Esophagus squamous epithelium (tissue), 5 donors: ENCODE data around the gene NFKBIZ. TPM values are rescaled to one million over a fixed set of nuclear protein-coding genes. Genes with fewer than 3 reads are reported as not detected.

Source experiments
- DNase-seq: peaks from one replicate; lab custom pipeline; 2025; lab: John Stamatoyannopoulos, UW
- H3K27ac ChIP-seq, 4 donors: fragments of 200-600 bp; sonication (generic); one replicate each; pipeline ENCODE4 v1.5.1; 2016 to 2019; ENCODE audit warnings: mild to moderate bottlenecking in 1 of 4
- H3K27me3 ChIP-seq, 4 donors: fragments of 200-600 bp; sonication (generic); 1 replicate in 3 of 4; 2 replicates in 1 of 4; pipeline versions ENCODE4 v1.5.1 to v1.6.0; 2017 to 2021; ENCODE audit warnings: antibody characterized with exemption in 1 of 4
- H3K36me3 ChIP-seq, 3 donors: fragments of 200-600 bp; sonication (generic); one replicate each; pipeline ENCODE4 v1.5.1; 2016 to 2019
- H3K4me1 ChIP-seq, 3 donors: fragments of 200-600 bp; sonication (generic); one replicate each; pipeline ENCODE4 v1.5.1; 2017 to 2019
- H3K4me3 ChIP-seq, 4 donors: fragments of 200-600 bp; sonication (generic); 1 replicate in 3 of 4; 2 replicates in 1 of 4; pipeline ENCODE4 v1.5.1; 2016 to 2019; ENCODE audit warnings: mild to moderate bottlenecking in 2 of 4, moderate library complexity in 1 of 4
- H3K9me3 ChIP-seq, 3 donors: fragments of 200-600 bp; sonication (generic); one replicate each; pipeline ENCODE4 v1.5.1; 2016 to 2019
- POLR2A ChIP-seq, 4 donors: fragments of 450-650 bp; IDR thresholded peaks; one replicate each; pipeline ENCODE4 v1.6.1; 2017; ENCODE audit warnings: antibody characterized with exemption in 4 of 4, mild to moderate bottlenecking in 4 of 4, moderate library complexity in 3 of 4
- WGBS, 2 donors: methylation state at CpG; one replicate each; pipeline ENCODE4 v1.1.5; 2018; 5-methylcytosine and 5-hydroxymethylcytosine counted together
- intact Hi-C: fragments of 100-400 bp; cut with DNase I; formaldehyde crosslinking; loops from one replicate; pipeline ENCODE4 v1.15.0; 2022
- total RNA-seq, 4 donors: library from RNA; depleted of rRNA; stranded (reverse); fragments of >200 nt; gene quantifications; one replicate each; pipeline ENCODE4 v1.1.0, GENCODE V29; 2016
- TF ChIP-seq, protein P1 (sequence below), 6 experiments: fragments of 450-650 bp in 4 of 6; fragments of 200-600 bp in 2 of 6; sonication (generic) in 2 of 6; IDR thresholded peaks; one replicate each; pipeline ENCODE4 v1.5.1; 2016 to 2019; ENCODE audit warnings: antibody characterized with exemption in 6 of 6, mild to moderate bottlenecking in 4 of 6, moderate library complexity in 4 of 6
- donor health status: DM: yes; HTN: yes; CAD: no.

The NFKBIZ gene
- total RNA-seq, 4 donors from 2014 or later = 19.2 to 108 (median 35.4) TPM

- Histone ChIP-seq H3K36me3 (peaks cover 0 to 5% (median 0%) of the 10 kb centered on the region in 3 donors), H3K4me1 (peaks cover 0 to 36% (median 16%) of the 10 kb centered on the region in 3 donors), H3K4me3 (no peak overlapping the region), H3K27me3 (no peaks in the 10 kb centered on the region), H3K27ac (no peak overlapping the region), H3K9me3 (no peaks in the 10 kb centered on the region)
- intact Hi-C loops = no loop called here
- DNase-seq = no peak
- no peak for TF ChIP-seq POLR2A (IDR thresholded peaks at IDR 0.05)
- TF ChIP-seq, protein P1, sequence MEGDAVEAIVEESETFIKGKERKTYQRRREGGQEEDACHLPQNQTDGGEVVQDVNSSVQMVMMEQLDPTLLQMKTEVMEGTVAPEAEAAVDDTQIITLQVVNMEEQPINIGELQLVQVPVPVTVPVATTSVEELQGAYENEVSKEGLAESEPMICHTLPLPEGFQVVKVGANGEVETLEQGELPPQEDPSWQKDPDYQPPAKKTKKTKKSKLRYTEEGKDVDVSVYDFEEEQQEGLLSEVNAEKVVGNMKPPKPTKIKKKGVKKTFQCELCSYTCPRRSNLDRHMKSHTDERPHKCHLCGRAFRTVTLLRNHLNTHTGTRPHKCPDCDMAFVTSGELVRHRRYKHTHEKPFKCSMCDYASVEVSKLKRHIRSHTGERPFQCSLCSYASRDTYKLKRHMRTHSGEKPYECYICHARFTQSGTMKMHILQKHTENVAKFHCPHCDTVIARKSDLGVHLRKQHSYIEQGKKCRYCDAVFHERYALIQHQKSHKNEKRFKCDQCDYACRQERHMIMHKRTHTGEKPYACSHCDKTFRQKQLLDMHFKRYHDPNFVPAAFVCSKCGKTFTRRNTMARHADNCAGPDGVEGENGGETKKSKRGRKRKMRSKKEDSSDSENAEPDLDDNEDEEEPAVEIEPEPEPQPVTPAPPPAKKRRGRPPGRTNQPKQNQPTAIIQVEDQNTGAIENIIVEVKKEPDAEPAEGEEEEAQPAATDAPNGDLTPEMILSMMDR (IDR thresholded peaks at IDR 0.05) = no peak
These were observed 18.2 kb downstream of the NFKBIZ start for GRCh38 chr3:101867511-101867910.

- no peak for DNase-seq
- Histone ChIP-seq H3K4me3 (no peak overlapping the region), H3K27me3 (no peaks in the 10 kb centered on the region), H3K36me3 (no peaks in the 10 kb centered on the region), H3K9me3 (no peaks in the 10 kb centered on the region), H3K4me1 (peaks cover 0 to 36% (median 16%) of the 10 kb centered on the region in 3 donors), H3K27ac (peak overlapping the region in 2 of 4 donors; percentile 62 to 68)
- intact Hi-C loops = no loop called here
- 67 to 90% methylated on average over 1 to 2 of the region's 2 CpGs for WGBS, 2 donors
- TF ChIP-seq, protein P1 (IDR thresholded peaks at IDR 0.05) = no peak
- no peak for TF ChIP-seq POLR2A (IDR thresholded peaks at IDR 0.05)
These were observed 18.7 kb downstream of the NFKBIZ start for GRCh38 chr3:101867996-101868395.

DNA sequence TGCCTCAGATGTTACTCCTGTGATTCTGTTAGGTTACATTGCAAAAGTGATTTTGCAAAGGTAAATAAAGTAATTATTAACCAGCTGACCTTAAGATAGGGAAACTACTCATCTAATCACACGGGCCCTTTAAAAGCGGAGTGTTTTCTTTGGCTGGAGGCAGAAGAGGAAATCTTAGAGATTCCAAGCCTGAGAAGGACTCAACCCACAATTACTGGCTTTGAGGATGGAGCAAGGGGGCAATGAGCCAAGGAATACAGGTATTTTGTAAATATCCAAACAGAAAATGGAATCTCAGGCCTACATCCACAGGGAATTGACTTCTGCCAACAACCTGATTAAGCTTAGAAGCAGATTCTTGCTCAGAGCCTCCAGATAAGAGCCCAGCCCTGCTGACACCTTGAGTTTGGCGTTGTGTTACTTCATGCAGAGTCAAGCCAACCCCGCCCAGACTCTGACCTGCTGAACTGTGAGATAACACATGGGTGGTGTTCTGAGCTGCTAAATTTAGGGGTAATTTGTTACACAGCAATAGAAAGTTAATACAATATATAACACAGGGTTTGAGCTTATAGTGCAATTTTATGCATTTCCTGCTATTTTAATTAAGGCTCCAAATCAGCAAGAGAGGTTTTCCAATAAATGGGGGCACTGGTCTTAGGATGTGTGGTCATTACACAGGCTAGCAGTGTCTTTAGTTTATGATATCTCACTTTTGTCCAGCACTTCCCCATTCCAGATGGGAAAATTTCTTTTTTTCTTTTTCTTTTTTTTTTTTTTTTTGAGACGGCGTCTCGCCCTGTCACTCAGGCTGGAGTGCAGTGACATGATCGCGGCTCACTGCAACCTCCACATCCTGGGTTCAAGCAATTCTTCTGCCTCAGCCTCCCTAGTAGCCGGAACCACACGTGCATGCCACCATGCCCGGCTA is 19.5 kb downstream of the NFKBIZ start:
- Histone ChIP-seq H3K36me3 (no peaks in the 10 kb centered on the region), H3K27me3 (no peaks in the 10 kb centered on the region), H3K9me3 (no peaks in the 10 kb centered on the region), H3K4me3 (no peak overlapping the region), H3K4me1 (peaks cover 0 to 36% (median 16%) of the 10 kb centered on the region in 3 donors), H3K27ac (peak overlapping the region; percentile 10 to 68 (median 47))
- TF ChIP-seq, protein P1 (IDR thresholded peaks at IDR 0.05) = no peak
- no peak for TF ChIP-seq POLR2A (IDR thresholded peaks at IDR 0.05)
- 70 to 76% methylated on average over 6 to 10 of the region's 12 CpGs for WGBS, 2 donors
- intact Hi-C loops = no loop called here
- DNase-seq = no peak

DNA sequence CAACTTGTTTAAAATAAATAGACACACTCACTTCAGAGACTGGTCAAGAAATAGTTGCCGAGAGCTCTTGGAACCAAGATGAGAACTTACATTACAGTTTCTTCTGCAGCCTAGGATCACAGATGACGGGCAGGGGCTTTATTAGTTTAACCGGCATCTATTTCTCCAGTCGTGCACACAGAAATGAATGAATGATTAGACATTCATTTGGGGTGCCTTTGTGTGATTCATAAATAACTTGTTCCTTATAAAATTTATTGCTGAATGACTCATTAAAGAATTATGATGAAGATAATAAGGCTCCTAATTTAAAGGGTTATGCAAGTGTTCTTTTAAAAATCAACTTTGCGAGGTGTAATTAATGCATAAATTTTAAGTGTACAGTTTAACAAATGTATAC is 20.8 kb downstream of the NFKBIZ start:
- Histone ChIP-seq H3K27ac (peak overlapping the region in 2 of 4 donors; percentile 62 to 68), H3K9me3 (no peaks in the 10 kb centered on the region), H3K4me1 (peaks cover 0 to 36% (median 16%) of the 10 kb centered on the region in 3 donors), H3K27me3 (no peaks in the 10 kb centered on the region), H3K4me3 (no peak overlapping the region), H3K36me3 (no peaks in the 10 kb centered on the region)
- intact Hi-C loops = no loop called here
- TF ChIP-seq, protein P1 (IDR thresholded peaks at IDR 0.05) = no peak
- no peak for TF ChIP-seq POLR2A (IDR thresholded peaks at IDR 0.05)
- 38 to 50% methylated on average over 5 of the region's 5 CpGs for WGBS, 2 donors
- DNase-seq = no peak

GRCh38 chr3:101873619-101874018 is 24.3 kb downstream of the NFKBIZ start:
- Histone ChIP-seq H3K27ac (no peak overlapping the region), H3K36me3 (no peaks in the 10 kb centered on the region), H3K4me3 (no peak overlapping the region), H3K9me3 (no peaks in the 10 kb centered on the region), H3K4me1 (peaks cover 0 to 24% (median 10%) of the 10 kb centered on the region in 3 donors), H3K27me3 (no peaks in the 10 kb centered on the region)
- 43 to 48% methylated on average over 2 of the region's 2 CpGs for WGBS, 2 donors
- DNase-seq = no peak
- no peak for TF ChIP-seq POLR2A (IDR thresholded peaks at IDR 0.05)
- TF ChIP-seq, protein P1 (IDR thresholded peaks at IDR 0.05) = no peak
- intact Hi-C loops = no loop called here
